ENCODE results near the gene RAB41. TPM values are rescaled to one million over a fixed set of nuclear protein-coding genes. Genes with fewer than 3 reads are reported as not detected.

RAB41 gene
- total RNA-seq, 1 experiment from 2014 or later, result not detected

DNA sequence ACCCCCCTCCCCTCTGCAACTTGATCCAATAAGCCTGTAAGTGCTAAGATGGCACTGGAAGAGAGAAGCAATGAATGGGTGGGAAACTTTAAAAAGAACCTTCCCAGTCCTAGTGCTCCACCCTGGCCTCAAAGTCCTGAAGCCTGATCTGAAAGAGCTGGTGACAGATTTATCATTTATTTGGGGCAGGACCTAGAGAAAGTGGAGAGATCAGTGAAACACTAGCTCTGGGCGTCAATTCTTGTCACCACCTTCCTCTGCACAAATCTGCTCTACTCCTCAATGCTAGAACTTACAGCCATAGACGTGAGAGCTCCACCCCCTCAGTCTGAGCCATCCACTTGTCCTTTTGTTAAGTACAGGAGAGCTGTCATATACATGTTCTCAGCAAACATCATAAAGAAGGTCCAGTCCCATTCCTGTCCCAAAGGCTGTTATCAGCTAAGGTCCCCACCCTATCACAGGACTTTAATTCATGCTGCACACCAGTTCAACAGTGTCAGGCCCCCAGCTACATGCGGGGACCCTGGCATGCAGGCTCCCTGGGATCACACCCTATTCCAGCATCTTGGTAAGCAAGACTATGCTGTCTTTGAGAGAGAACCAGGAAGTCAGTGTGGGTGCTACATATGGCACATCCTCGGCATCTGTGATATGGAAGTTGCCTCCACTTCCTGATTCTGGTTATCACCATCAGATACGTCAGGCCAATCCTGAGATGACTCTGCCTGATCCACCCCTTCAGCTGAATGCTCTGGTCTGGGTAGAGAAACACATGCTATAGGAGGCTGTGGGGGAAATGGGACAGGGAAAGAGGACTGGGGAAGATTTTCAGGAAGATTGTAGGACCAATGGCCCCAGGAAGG is 24.3 kb upstream of the RAB41 start:
- ATAC-seq, result no peak
- ChIA-PET POLR2A (ENCODE audit: unreplicated experiment) (no interaction called here), CTCF (no interaction called here)
- no peaks in the 10 kb centered on the region for H4K20me1 ChIP-seq (ENCODE audit: low read length)
- no peaks in the 10 kb centered on the region for H3K27me3 ChIP-seq (ENCODE audit: low read length)
- H3K9me2 ChIP-seq (replicated peaks; ENCODE audit: low read length), result no peaks in the 10 kb centered on the region
- no peak overlapping the region for H3K4me2 ChIP-seq (ENCODE audit: low read length)
- DNase-seq, result no peak
- no peak overlapping the region for H3K9ac ChIP-seq (ENCODE audit: low read length)
- no peak overlapping the region for H2AFZ ChIP-seq (ENCODE audit: low read length)
- H3K4me3 ChIP-seq (ENCODE audit: low read length), result no peak overlapping the region
- TF ChIP-seq EZH2phosphoT487 (IDR thresholded peaks at IDR 0.05; ENCODE audit: borderline replicate concordance, low read length) (no peak), EZH2 (IDR thresholded peaks at IDR 0.05; ENCODE audit: low read length, unreplicated experiment) (no peak)
- TF ChIP-seq, protein P1, sequence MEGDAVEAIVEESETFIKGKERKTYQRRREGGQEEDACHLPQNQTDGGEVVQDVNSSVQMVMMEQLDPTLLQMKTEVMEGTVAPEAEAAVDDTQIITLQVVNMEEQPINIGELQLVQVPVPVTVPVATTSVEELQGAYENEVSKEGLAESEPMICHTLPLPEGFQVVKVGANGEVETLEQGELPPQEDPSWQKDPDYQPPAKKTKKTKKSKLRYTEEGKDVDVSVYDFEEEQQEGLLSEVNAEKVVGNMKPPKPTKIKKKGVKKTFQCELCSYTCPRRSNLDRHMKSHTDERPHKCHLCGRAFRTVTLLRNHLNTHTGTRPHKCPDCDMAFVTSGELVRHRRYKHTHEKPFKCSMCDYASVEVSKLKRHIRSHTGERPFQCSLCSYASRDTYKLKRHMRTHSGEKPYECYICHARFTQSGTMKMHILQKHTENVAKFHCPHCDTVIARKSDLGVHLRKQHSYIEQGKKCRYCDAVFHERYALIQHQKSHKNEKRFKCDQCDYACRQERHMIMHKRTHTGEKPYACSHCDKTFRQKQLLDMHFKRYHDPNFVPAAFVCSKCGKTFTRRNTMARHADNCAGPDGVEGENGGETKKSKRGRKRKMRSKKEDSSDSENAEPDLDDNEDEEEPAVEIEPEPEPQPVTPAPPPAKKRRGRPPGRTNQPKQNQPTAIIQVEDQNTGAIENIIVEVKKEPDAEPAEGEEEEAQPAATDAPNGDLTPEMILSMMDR (conservative IDR thresholded peaks at IDR 0.05; ENCODE audit: low read depth, low read length), result no peak
- intact Hi-C loops (cut with micrococcal nuclease), result no loop called here
- H3K4me1 ChIP-seq (ENCODE audit: insufficient read depth, low read length), result peaks cover 29% of the 10 kb centered on the region
- no peaks in the 10 kb centered on the region for H3K36me3 ChIP-seq (ENCODE audit: low read depth, low read length)
- H3K79me2 ChIP-seq (ENCODE audit: low read length), result no peaks in the 10 kb centered on the region
- H3K9me3 ChIP-seq (ENCODE audit: low read length), result no peaks in the 10 kb centered on the region
- H3K27ac ChIP-seq (ENCODE audit: low read length), result no peak overlapping the region
- H3F3A ChIP-seq (ENCODE audit: low read length, unreplicated experiment), result no peaks in the 10 kb centered on the region
- BruUV-seq (replicated peaks), result no TSS peak

DNA sequence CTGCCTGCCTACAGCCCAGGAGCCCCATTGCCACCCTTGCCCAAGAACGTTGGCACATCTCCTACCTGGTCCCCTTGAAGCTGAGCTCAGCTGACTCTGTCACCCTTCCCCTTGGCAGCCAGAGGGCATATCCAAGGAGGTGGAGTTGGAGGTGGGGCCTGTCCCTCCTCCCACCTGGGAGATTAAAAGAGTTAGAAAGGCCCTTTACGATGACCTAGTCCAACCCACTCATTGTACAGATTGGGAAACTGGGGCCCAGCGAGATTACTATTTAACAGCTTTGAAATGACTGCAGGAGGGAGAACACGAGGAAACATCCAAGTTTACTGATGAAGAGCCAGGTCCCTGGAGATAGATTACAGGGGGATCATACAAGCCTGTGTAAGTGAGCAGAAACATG is 21.9 kb upstream of the RAB41 start, which contains the start of gene P2RY4:
TSS of gene P2RY4 (minus strand) at position 101 of the 400 bp plus-strand sequence. CDS start 580 bp downstream, outside the sequence.
- Histone ChIP-seq H3K9me2 (replicated peaks; ENCODE audit: low read length) (no peaks in the 10 kb centered on the region), H3F3A (ENCODE audit: low read length, unreplicated experiment) (no peaks in the 10 kb centered on the region), H3K27me3 (ENCODE audit: low read length) (no peaks in the 10 kb centered on the region), H3K36me3 (ENCODE audit: low read depth, low read length) (no peaks in the 10 kb centered on the region), H3K9me3 (ENCODE audit: low read length) (no peaks in the 10 kb centered on the region), H2AFZ (ENCODE audit: low read length) (no peak within 1 kb of the TSS), H3K9ac (ENCODE audit: low read length) (no peak within 1 kb of the TSS), H3K4me1 (ENCODE audit: insufficient read depth, low read length) (peaks cover 4% of the 10 kb centered on the region; the same call in 1 of the 2 replicates), H3K4me2 (ENCODE audit: low read length) (no peak within 1 kb of the TSS), H3K27ac (ENCODE audit: low read length) (no peak within 1 kb of the TSS), H3K4me3 (ENCODE audit: low read length) (no peak within 1 kb of the TSS), H3K79me2 (ENCODE audit: low read length) (no peaks in the 10 kb centered on the region), H4K20me1 (ENCODE audit: low read length) (no peaks in the 10 kb centered on the region)
- BruUV-seq (replicated peaks), result no TSS peak
- CTCF ChIA-PET, result no interaction called here
- ATAC-seq, result no peak
- no peak for DNase-seq
- intact Hi-C loops (cut with micrococcal nuclease), result no loop called here
- no peak for TF ChIP-seq EZH2phosphoT487 (IDR thresholded peaks at IDR 0.05; ENCODE audit: borderline replicate concordance, low read length)
- TF ChIP-seq, protein P1 (conservative IDR thresholded peaks at IDR 0.05; ENCODE audit: low read depth, low read length), result no peak
- TF ChIP-seq EZH2 (IDR thresholded peaks at IDR 0.05; ENCODE audit: low read length, unreplicated experiment), result no peak
- POLR2A ChIA-PET (ENCODE audit: unreplicated experiment), result no interaction called here

All from PC-3 (cell line).